GM06990 (cell line): ENCODE data around the gene CNTNAP4.

Experiments
- DNase-seq: peaks from one replicate; pipeline ENCODE4 v3.0.0-alpha.2; 2011; ENCODE audit not compliant: insufficient read length; ENCODE audit errors: extremely low read depth
- H3K27me3 ChIP-seq: replicated peaks from 2 replicates; pipeline ENCODE4 v1.6.0; 2011; ENCODE audit warnings: low read length; ENCODE audit not compliant: control insufficient read depth, insufficient read depth
- H3K36me3 ChIP-seq: 2 replicates; pipeline ENCODE4 v1.5.1; 2011; ENCODE audit warnings: low read length; ENCODE audit not compliant: control insufficient read depth, insufficient read depth
- H3K4me3 ChIP-seq: replicated peaks from 2 replicates; pipeline ENCODE4 v1.5.1; 2011; ENCODE audit warnings: low read depth, mild to moderate bottlenecking, control low read depth, low read length
- CTCF ChIP-seq: IDR thresholded peaks from 2 replicates; pipeline ENCODE4 v1.5.1; 2011; ENCODE audit warnings: low read length, control low read depth, mild to moderate bottlenecking, inconsistent platforms; ENCODE audit not compliant: insufficient read depth, poor library complexity, severe bottlenecking

Gene CNTNAP4

GRCh38 chr16:76396977-76397376 is 119.8 kb downstream of the CNTNAP4 start:
- Histone ChIP-seq H3K4me3 (no peak overlapping the region), H3K36me3 (no peaks in the 10 kb centered on the region), H3K27me3 (no peaks in the 10 kb centered on the region)
- DNase-seq, result no peak
- TF ChIP-seq CTCF, result no peak

- no peaks in the 10 kb centered on the region for H3K27me3 ChIP-seq
- no peak for DNase-seq
- no peak overlapping the region for H3K4me3 ChIP-seq
- no peak for TF ChIP-seq CTCF
- H3K36me3 ChIP-seq, result no peaks in the 10 kb centered on the region
Observed at GRCh38 chr16:76409706-76410105, 132.5 kb downstream of the CNTNAP4 start.

- DNase-seq, result no peak
- no peaks in the 10 kb centered on the region for H3K27me3 ChIP-seq
- no peak for TF ChIP-seq CTCF
Observed at GRCh38 chr16:76421571-76421970, 144.4 kb downstream of the CNTNAP4 start.

GRCh38 chr16:76428858-76429257 is 151.7 kb downstream of the CNTNAP4 start:
- Histone ChIP-seq H3K36me3 (no peaks in the 10 kb centered on the region), H3K4me3 (no peak overlapping the region), H3K27me3 (no peaks in the 10 kb centered on the region)
- DNase-seq, result no peak
- TF ChIP-seq CTCF, result no peak

More at GRCh38 chr16:76421571-76421970, 144.4 kb downstream of the CNTNAP4 start:
- Histone ChIP-seq H3K4me3 (no peak overlapping the region), H3K36me3 (no peaks in the 10 kb centered on the region)

GRCh38 chr16:76441391-76441790 is 164.2 kb downstream of the CNTNAP4 start:
- H3K36me3 ChIP-seq, result no peaks in the 10 kb centered on the region
- TF ChIP-seq CTCF, result no peak

GRCh38 chr16:76441876-76442275 is 164.7 kb downstream of the CNTNAP4 start:
- H3K4me3 ChIP-seq, result no peak overlapping the region
- no peak for DNase-seq
- no peaks in the 10 kb centered on the region for H3K27me3 ChIP-seq
- no peaks in the 10 kb centered on the region for H3K36me3 ChIP-seq
- no peak for TF ChIP-seq CTCF

More at GRCh38 chr16:76441391-76441790, 164.2 kb downstream of the CNTNAP4 start:
- no peak for DNase-seq
- Histone ChIP-seq H3K4me3 (no peak overlapping the region), H3K27me3 (no peaks in the 10 kb centered on the region)
